HG02759 (cell line): ENCODE data around the gene PASK.

Experiments used
- ATAC-seq: cut with Tn5 transposase; IDR thresholded peaks from one replicate; pipeline ENCODE4 v1.9.1; 2021; ENCODE audit warnings: mild to moderate bottlenecking, moderate library complexity; ENCODE audit not compliant: unreplicated experiment

Gene PASK

GRCh38 chr2:241129086-241129871, 20.0 kb downstream of the PASK start:
- ATAC-seq: no peak

- no peak for ATAC-seq
Measured at GRCh38 chr2:241128266-241128665, 21.0 kb downstream of the PASK start.

- ATAC-seq: no peak
Measured at GRCh38 chr2:241126771-241127202, 22.5 kb downstream of the PASK start.

GRCh38 chr2:241126201-241126611, 23.1 kb downstream of the PASK start:
- ATAC-seq: no peak

GRCh38 chr2:241125626-241126025, 23.6 kb downstream of the PASK start:
- ATAC-seq: no peak

GRCh38 chr2:241123816-241124536, 25.3 kb downstream of the PASK start:
- no peak for ATAC-seq

DNA sequence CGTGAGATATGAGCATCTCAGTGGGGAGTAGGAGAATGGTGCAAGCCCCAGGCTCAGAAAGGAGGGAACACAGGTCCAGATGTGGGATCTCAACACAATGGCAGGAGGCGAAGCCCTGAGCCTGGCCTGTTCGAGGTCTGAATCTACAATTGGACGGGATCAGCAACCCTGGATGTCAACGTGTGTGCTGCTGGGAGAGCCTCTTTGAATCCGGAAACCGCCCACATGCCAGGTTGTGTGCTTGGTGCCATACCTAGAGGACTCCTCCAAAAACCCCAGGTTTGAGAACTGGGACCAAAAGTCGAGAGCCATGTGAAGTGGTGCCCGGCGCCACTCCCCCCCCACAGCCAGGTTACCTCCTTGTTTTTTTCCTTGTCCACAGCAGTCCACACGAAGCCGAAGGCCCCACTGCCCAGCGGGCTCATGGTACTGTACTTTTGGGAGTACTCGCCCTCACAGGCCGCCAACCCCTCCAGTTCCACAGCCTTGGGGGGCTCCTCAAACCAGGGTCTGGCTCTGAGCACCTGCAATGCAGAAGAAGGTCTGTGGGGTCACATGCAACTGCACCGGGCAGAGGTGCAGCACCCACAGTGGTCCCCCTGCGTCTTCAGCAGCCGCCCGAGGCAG, 26.8 kb downstream of the PASK start:
- ATAC-seq: no peak

- ATAC-seq: no peak
Measured at GRCh38 chr2:241121008-241121407, 28.3 kb downstream of the PASK start.

DNA sequence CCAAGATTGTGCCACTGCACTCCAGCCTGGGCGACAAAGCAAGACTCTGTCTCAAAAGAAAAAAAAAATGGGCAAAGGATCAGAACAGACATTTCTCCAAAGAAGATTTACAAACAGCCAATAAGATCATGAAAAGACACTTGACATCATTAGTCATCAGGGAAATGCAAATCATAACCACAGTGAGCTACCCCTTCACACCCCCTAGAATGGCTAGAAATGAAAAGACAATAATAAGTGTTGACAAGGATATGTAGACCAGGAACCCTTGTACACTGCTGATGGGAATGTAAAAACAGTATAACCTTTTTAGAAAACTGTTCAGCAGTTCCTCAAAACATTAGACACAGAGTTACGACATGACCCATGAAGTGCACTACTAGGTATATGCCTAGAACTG, 28.8 kb downstream of the PASK start:
- no peak for ATAC-seq

- ATAC-seq: no peak
Measured at GRCh38 chr2:241118737-241119505, 30.4 kb downstream of the PASK start.

DNA sequence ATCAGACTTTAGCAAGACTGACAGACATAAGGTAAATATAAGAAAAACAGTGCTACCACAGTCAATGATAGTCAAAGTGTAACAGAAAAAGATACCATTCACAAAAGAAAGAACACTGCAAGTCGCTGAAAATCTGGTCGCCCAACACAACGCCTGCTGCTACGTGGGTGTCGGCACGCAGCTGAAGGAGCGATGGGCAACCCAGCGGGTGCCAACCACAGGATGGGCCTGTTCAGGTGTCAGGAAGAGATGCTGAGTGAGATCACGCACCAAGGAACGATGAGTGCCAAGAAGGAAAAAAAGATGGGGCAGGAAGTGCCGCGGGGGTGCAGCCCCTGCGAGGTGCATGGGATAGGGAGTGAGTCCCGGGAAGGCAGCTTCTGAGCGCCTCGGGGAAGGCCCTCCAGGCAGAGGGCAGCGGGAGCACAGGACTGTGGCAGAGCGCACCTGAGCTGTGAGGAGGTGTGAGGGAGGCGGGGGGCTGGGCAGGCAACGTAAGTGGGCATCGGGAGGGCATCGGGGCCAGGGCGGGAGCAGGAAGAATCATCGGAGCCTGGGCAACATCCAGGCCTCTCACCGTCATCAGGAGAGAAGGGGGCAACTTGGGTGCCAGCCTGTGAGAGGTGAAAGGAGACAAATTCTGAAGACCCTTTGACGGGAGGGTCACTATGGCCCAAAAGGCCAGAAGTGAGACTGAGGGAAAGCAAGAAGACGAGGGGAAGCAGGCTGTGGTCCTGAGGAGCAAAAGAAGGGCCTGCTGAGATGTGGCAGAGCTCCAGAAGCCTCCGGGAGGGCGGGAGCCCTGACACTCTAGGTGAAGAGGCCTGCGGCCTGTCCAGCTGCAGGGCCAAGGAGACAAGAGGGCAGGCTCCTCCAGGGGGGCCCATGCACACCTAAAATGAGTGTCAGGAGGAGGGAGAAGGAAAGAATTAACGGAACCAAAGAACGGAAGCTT, 32.4 kb downstream of the PASK start:
- no peak for ATAC-seq

- ATAC-seq: no peak
Measured at GRCh38 chr2:241115361-241115760, 33.9 kb downstream of the PASK start.

DNA sequence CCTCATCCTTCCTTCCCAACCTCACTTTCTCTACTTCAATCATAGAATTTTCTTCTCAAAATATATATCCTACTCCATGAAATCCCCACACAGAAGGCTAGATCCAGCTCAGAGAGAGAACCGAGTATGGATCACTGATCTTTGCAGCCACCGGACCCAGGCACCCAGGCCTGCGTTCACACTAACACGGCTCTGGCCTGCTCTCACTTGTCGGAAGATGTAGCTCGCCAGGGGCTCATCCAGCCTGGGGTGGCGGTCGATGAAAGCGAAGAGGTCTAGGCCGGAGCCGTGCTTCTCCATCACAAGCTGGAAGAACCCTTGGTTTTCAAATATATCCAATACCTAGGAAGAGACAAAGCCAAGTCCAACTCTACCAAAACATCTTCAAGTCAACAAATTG, 34.4 kb downstream of the PASK start:
- no peak for ATAC-seq

DNA sequence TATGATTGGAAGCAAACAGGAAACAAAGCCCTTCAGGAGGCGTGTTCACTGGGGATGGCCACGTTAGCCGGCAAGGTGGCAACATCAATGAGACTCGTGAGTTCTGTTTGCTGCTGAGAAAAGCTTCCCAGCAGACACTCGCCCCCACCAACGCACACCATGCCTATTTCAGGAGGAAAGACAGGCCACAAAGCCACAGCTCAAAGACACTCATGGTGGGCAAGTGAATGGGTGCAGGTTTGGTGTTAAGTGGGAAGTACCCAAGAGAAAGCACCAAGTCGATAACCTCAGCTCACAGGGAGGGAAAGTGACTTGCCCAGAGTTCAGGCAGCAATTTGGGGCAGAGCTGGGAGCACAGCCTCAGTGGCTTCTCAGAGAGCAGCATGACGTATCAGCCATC, 36.7 kb downstream of the PASK start:
- no peak for ATAC-seq

DNA sequence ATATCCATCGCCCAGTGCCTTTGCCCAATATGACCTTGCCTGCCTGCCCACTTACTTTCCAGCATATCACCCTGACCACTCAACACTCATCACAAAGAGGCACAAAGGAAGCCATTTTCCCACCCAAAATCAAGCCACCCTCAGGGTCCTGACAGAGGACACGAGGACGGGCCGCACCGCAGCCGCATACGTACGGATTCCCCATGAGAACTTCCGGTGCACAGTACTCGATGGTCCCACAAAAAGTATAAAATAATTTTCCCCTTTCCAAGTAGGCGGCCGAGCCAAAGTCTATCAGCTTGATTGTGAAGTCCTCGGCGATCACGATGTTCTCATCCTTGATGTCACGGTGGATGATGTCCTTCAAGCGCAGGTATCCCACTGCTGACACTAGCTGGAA, 37.2 kb downstream of the PASK start:
- ATAC-seq: no peak

- ATAC-seq: peak; percentile 49
Measured at GRCh38 chr2:241111440-241111805, 37.8 kb downstream of the PASK start.

GRCh38 chr2:241110607-241111439, 38.4 kb downstream of the PASK start:
- peak; percentile 47 for ATAC-seq

DNA sequence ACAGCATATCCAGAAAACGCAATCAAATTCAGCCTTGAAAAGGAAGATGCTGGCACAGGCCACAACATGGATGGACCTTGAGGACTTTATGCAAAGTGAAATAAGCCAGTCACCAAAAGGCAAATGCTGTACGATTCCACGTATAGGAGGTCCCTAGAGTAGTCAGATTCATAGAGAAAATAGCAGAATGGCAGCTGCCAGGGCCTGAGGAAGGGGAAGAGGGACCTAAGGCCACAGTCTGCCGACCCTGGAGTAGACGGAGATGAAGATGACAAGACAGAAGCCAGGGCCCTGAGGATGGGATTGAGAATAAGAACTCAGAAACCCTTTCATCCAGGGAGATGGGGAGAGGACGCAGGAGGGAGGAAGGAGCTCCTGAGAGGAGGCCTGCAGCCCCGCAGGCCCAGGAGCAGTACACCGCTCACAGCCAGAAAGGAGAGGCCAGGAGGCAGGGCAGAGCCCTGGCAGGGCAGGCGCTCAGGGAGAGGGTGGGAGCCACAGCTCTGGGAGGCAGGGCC, 39.1 kb downstream of the PASK start:
- no peak for ATAC-seq
